ENCODE results near the gene TCAP. TPM values are rescaled to one million over a fixed set of nuclear protein-coding genes. Genes with fewer than 3 reads are reported as not detected.

TCAP gene
- total RNA-seq, 1 experiment from 2014 or later: 2.1 TPM

GRCh38 chr17:39687101-39687545 is 22.0 kb downstream of the TCAP start:
- WGBS (ENCODE audit: extremely low coverage, insufficient read length, low lambda C conversion rate): no CpG with 5 or more reads among the region's 6 CpGs
- H3K27ac Mint-ChIP-seq: peak overlapping the region; percentile 81 to 99 (median 98); a peak in 6 of 7 replicates

More at GRCh38 chr17:39687101-39687545, 22.0 kb downstream of the TCAP start:
- Histone ChIP-seq H3T11ph (ENCODE audit: low read length) (no peak overlapping the region), H3K4me2 (ENCODE audit: insufficient read depth, insufficient read length, low read length) (peak overlapping the region; percentile 76), H3K18ac (ENCODE audit: insufficient read length, low read depth, low read length) (no peak overlapping the region), H3K4ac (ENCODE audit: low read depth, low read length) (no peak overlapping the region), H2BK20ac (ENCODE audit: low read depth, low read length, poor library complexity, severe bottlenecking) (no peak overlapping the region), H2BK120ac (ENCODE audit: low read depth, low read length, poor library complexity, severe bottlenecking) (no peak overlapping the region), H3K9ac (ENCODE audit: extremely low read depth, insufficient read length, low read length) (no peak overlapping the region), H2AFZ (ENCODE audit: low read length) (no peak overlapping the region), H4K20me1 (ENCODE audit: control insufficient read depth, insufficient read depth, insufficient read length) (no peaks in the 10 kb centered on the region), H2AK5ac (ENCODE audit: insufficient read length, low read length) (no peak overlapping the region), H2BK12ac (ENCODE audit: insufficient read length, low read depth, low read length) (no peak overlapping the region), H3K9me3 (ENCODE audit: control insufficient read depth, low read depth, low read length) (no peaks in the 10 kb centered on the region), H3K27ac (ENCODE audit: insufficient read length, low read depth, low read length) (no peak overlapping the region), H4K8ac (replicated peaks; ENCODE audit: insufficient read length, low read depth, low read length) (no peak overlapping the region), H3K79me1 (ENCODE audit: insufficient read depth, low read depth, low read length, poor library complexity, severe bottlenecking) (no peaks in the 10 kb centered on the region), H3K14ac (ENCODE audit: insufficient read depth, low read length) (no peak overlapping the region), H3K4me1 (ENCODE audit: insufficient read depth, low read length) (peaks cover 12% of the 10 kb centered on the region), H3K56ac (ENCODE audit: insufficient read length, low read depth, low read length) (no peak overlapping the region), H4K91ac (ENCODE audit: insufficient read length, low read depth, low read length) (no peak overlapping the region), H3K23ac (ENCODE audit: insufficient read length, low read depth, low read length) (no peak overlapping the region), H3K27me3 (ENCODE audit: insufficient read depth, low read length) (no peaks in the 10 kb centered on the region), H2BK15ac (ENCODE audit: low read depth, low read length) (no peak overlapping the region), H2BK5ac (ENCODE audit: insufficient read length, low read length) (no peak overlapping the region), H3K23me2 (ENCODE audit: insufficient read length, low read depth, low read length, poor library complexity, severe bottlenecking) (peaks cover 9% of the 10 kb centered on the region), H4K5ac (ENCODE audit: insufficient read length, low read depth, low read length) (no peak overlapping the region), H3K79me2 (ENCODE audit: insufficient read depth, low read length) (no peaks in the 10 kb centered on the region)
- no peak for DNase-seq
- Mint-ChIP-seq H3K4me1 (peaks cover 37 to 38% of the 10 kb centered on the region in 2 experiments), H3K9me3 (no peaks in the 10 kb centered on the region), H3K4me3 (peak overlapping the region; percentile 85 to 88), H3K36me3 (ENCODE audit: insufficient read depth in 1 of 3, low read depth in 3 of 3) (peaks cover 6 to 31% (median 18%) of the 10 kb centered on the region in 3 experiments), H3K27me3 (ENCODE audit: low read depth) (no peaks in the 10 kb centered on the region)
- no peak for TF ChIP-seq CTCF (conservative IDR thresholded peaks at IDR 0.05)
